IMR-90 (cell line): ENCODE data around the gene CEP72. TPM values are rescaled to one million over a fixed set of nuclear protein-coding genes. Genes with fewer than 3 reads are reported as not detected.

Experiments used
- ATAC-seq: fragments of 200-7000 bp; cut with Tn5 transposase; 2 replicates; pipeline ENCODE4 v1.9.1; 2020; ENCODE audit warnings: low read depth, mild to moderate bottlenecking, moderate library complexity
- BruUV-seq: library from RNA; stranded (reverse); fragments of 400-500 nt; replicated peaks from 2 replicates; lab custom pipeline; 2021; lab: Mats Ljungman, UMichigan
- CTCF ChIA-PET: fragments of 300-600 bp; formaldehyde crosslinking; extraction: SDS; loops from one replicate; lab custom pipeline; 2021; ENCODE audit warnings: antibody characterized with exemption; lab: Yijun Ruan, JAX
- POLR2A ChIA-PET: fragments of 300-600 bp; sonication (Branson Sonifier 250); formaldehyde crosslinking; loops from one replicate; lab custom pipeline; 2022; ENCODE audit warnings: antibody characterized with exemption; ENCODE audit not compliant: unreplicated experiment; lab: Charles Lee
- DNase-seq: peaks from one replicate; pipeline ENCODE4 v3.0.0; 2013
- H2AFZ ChIP-seq: replicated peaks from 2 replicates; pipeline ENCODE3; 2013; ENCODE audit warnings: low read length, mild to moderate bottlenecking; ENCODE audit not compliant: poor library complexity
- H2AK5ac ChIP-seq: 2 replicates; pipeline ENCODE4 v1.6.1; 2013; ENCODE audit warnings: low read depth, low read length, inconsistent platforms
- H2AK9ac ChIP-seq: replicated peaks from 2 replicates; pipeline ENCODE3; 2013; ENCODE audit warnings: mild to moderate bottlenecking, low read depth, low read length, moderate library complexity; ENCODE audit not compliant: poor library complexity
- H2BK120ac ChIP-seq: 2 replicates; pipeline ENCODE4 v1.6.1; 2013; ENCODE audit warnings: low read depth, low read length, inconsistent platforms
- H2BK15ac ChIP-seq: 3 replicates; pipeline ENCODE4 v1.6.1; 2013; ENCODE audit warnings: low read depth, low read length, inconsistent platforms
- H2BK20ac ChIP-seq: 2 replicates; pipeline ENCODE4 v1.6.1; 2013; ENCODE audit warnings: low read depth, mild to moderate bottlenecking, inconsistent platforms, low read length, moderate library complexity
- H2BK5ac ChIP-seq: 2 replicates; pipeline ENCODE4 v1.6.1; 2013; ENCODE audit warnings: mild to moderate bottlenecking, low read depth, low read length, inconsistent platforms; ENCODE audit not compliant: poor library complexity, severe bottlenecking
- H3K14ac ChIP-seq: replicated peaks from 2 replicates; pipeline ENCODE4 v1.6.1; 2013; ENCODE audit warnings: low read depth, low read length, inconsistent platforms
- H3K18ac ChIP-seq: 2 replicates; pipeline ENCODE4 v1.6.1; 2013; ENCODE audit warnings: low read depth, low read length, control low read depth
- H3K23ac ChIP-seq: 2 replicates; pipeline ENCODE4 v1.6.1; 2013; ENCODE audit warnings: low read depth, low read length, inconsistent platforms
- H3K27ac ChIP-seq: 2 replicates; pipeline ENCODE4 v1.5.1; 2013; ENCODE audit warnings: mild to moderate bottlenecking, control low read depth, low read length; ENCODE audit not compliant: insufficient read depth
- H3K27me3 ChIP-seq: 2 replicates; pipeline ENCODE4 v1.6.1; 2013; ENCODE audit warnings: low read length; ENCODE audit not compliant: control insufficient read depth, insufficient read depth
- H3K36me3 ChIP-seq: 2 replicates; pipeline ENCODE4 v1.6.1; 2013; ENCODE audit warnings: low read length, mixed read lengths; ENCODE audit not compliant: control insufficient read depth, insufficient read depth
- H3K4ac ChIP-seq: 2 replicates; pipeline ENCODE4 v1.6.1; 2013; ENCODE audit warnings: low read depth, low read length, inconsistent platforms
- H3K4me1 ChIP-seq: 2 replicates; pipeline ENCODE4 v1.6.1; 2013; ENCODE audit warnings: low read length, mixed read lengths; ENCODE audit not compliant: control insufficient read depth, insufficient read depth
- H3K4me2 ChIP-seq: 2 replicates; pipeline ENCODE4 v1.6.1; 2013; ENCODE audit warnings: low read depth, mild to moderate bottlenecking, control low read depth, low read length, moderate library complexity
- H3K4me3 ChIP-seq: 2 replicates; pipeline ENCODE4 v1.5.1; 2013; ENCODE audit warnings: low read depth, mild to moderate bottlenecking, control low read depth, low read length, moderate library complexity; ENCODE audit not compliant: insufficient read depth
- H3K56ac ChIP-seq: 2 replicates; pipeline ENCODE4 v1.6.1; 2013; ENCODE audit warnings: low read length, inconsistent platforms; ENCODE audit not compliant: insufficient read depth; ENCODE audit errors: extremely low read depth
- H3K79me1 ChIP-seq, 2 experiments: 2 replicates each; pipeline ENCODE4 v1.6.1; 2013; ENCODE audit warnings: low read length in 2 of 2, inconsistent platforms in 1 of 2, low read depth in 1 of 2
- H3K9ac ChIP-seq: 2 replicates; pipeline ENCODE4 v1.6.1; 2013; ENCODE audit warnings: low read depth, low read length, control low read depth
- H3K9me1 ChIP-seq: 2 replicates; pipeline ENCODE4 v1.6.1; 2013; ENCODE audit warnings: low read length, inconsistent platforms; ENCODE audit not compliant: insufficient read depth
- H3K9me3 ChIP-seq: 2 replicates; pipeline ENCODE4 v1.6.1; 2013; ENCODE audit warnings: low read length; ENCODE audit not compliant: control insufficient read depth, insufficient read depth
- H4K20me1 ChIP-seq: 2 replicates; pipeline ENCODE4 v1.6.1; 2013; ENCODE audit warnings: low read length, inconsistent platforms; ENCODE audit not compliant: insufficient read depth
- H4K5ac ChIP-seq: 2 replicates; pipeline ENCODE4 v1.6.1; 2013; ENCODE audit warnings: mild to moderate bottlenecking, low read depth, low read length, control low read depth
- H4K8ac ChIP-seq, 2 experiments: 2 replicates each; pipeline ENCODE4 v1.6.1; 2013; ENCODE audit warnings: low read depth in 2 of 2, low read length in 2 of 2, control low read depth in 1 of 2, inconsistent platforms in 1 of 2
- H4K91ac ChIP-seq: 2 replicates; pipeline ENCODE4 v1.6.1; 2013; ENCODE audit warnings: low read depth, low read length, inconsistent platforms; ENCODE audit not compliant: insufficient read depth
- BHLHE40 ChIP-seq: fragments of 150-350 bp; IDR thresholded peaks from 2 replicates; pipeline ENCODE4 v1.6.1; 2016; ENCODE audit warnings: mild to moderate bottlenecking, low read depth, low read length
- CEBPB ChIP-seq: IDR thresholded peaks from 2 replicates; pipeline ENCODE4 v1.6.1; 2012; ENCODE audit warnings: low read depth, low read length, improper control_type of control experiment
- CHD1 ChIP-seq: IDR thresholded peaks from 2 replicates; pipeline ENCODE4 v1.6.1; 2012; ENCODE audit warnings: low read depth, low read length, improper control_type of control experiment
- CTCF ChIP-seq: conservative IDR thresholded peaks from 2 replicates; pipeline ENCODE4 v1.5.1; 2012; ENCODE audit warnings: mild to moderate bottlenecking, low read depth, low read length, improper control_type of control experiment
- ELK1 ChIP-seq: fragments of 150-350 bp; IDR thresholded peaks from 2 replicates; pipeline ENCODE4 v1.6.1; 2016; ENCODE audit warnings: low read depth, mild to moderate bottlenecking, low read length, moderate library complexity, borderline replicate concordance
- FOS ChIP-seq: fragments of 150-350 bp; IDR thresholded peaks from 2 replicates; pipeline ENCODE4 v1.6.1; 2016; ENCODE audit warnings: low read depth, low read length
- MAFK ChIP-seq: IDR thresholded peaks from 2 replicates; pipeline ENCODE4 v1.6.1; 2012; ENCODE audit warnings: low read depth, low read length, improper control_type of control experiment
- MAZ ChIP-seq: IDR thresholded peaks from 2 replicates; pipeline ENCODE4 v1.6.1; 2012; ENCODE audit warnings: low read depth, mild to moderate bottlenecking, low read length, improper control_type of control experiment, moderate library complexity, borderline replicate concordance
- MXI1 ChIP-seq: IDR thresholded peaks from 2 replicates; pipeline ENCODE4 v1.6.1; 2012; ENCODE audit warnings: low read depth, mild to moderate bottlenecking, low read length, moderate library complexity, borderline replicate concordance
- NFE2L2 ChIP-seq: fragments of 150-350 bp; IDR thresholded peaks from 2 replicates; pipeline ENCODE4 v1.6.1; 2016; ENCODE audit warnings: low read depth, mild to moderate bottlenecking, low read length
- POLR2A ChIP-seq: IDR thresholded peaks from 2 replicates; pipeline ENCODE4 v1.6.1; 2012; ENCODE audit warnings: mild to moderate bottlenecking, low read depth, low read length
- RAD21 ChIP-seq: IDR thresholded peaks from 2 replicates; pipeline ENCODE4 v1.6.1; 2012; ENCODE audit warnings: low read length, improper control_type of control experiment
- RCOR1 ChIP-seq: IDR thresholded peaks from 2 replicates; pipeline ENCODE4 v1.6.1; 2012; ENCODE audit warnings: mild to moderate bottlenecking, low read length, improper control_type of control experiment; ENCODE audit not compliant: insufficient replicate concordance
- RFX5 ChIP-seq: IDR thresholded peaks from 2 replicates; pipeline ENCODE4 v1.8.0; 2012; ENCODE audit warnings: low read depth, mild to moderate bottlenecking, low read length, moderate library complexity
- SMC3 ChIP-seq: fragments of 150-350 bp; IDR thresholded peaks from 2 replicates; pipeline ENCODE4 v1.6.1; 2016; ENCODE audit warnings: low read depth, mild to moderate bottlenecking, antibody characterized with exemption, low read length, moderate library complexity
- USF2 ChIP-seq: fragments of 150-350 bp; IDR thresholded peaks from 2 replicates; pipeline ENCODE4 v1.6.1; 2017; ENCODE audit warnings: mild to moderate bottlenecking, antibody characterized with exemption, low read length, low read depth
- WGBS, 2 experiments: methylation state at CpG; one replicate each; pipeline versions ENCODE4 v1.1.5 to v1.1.7; 2013; ENCODE audit warnings: missing lambda C conversion rate in 2 of 2; ENCODE audit not compliant: insufficient read length in 1 of 2; ENCODE audit errors: extremely low coverage in 2 of 2; 5-methylcytosine and 5-hydroxymethylcytosine counted together
- dilution Hi-C: fragments of 300-500 bp; cut with HindIII; formaldehyde crosslinking; loops from one replicate; pipeline ENCODE4 v1.14.3; 2018; ENCODE audit warnings: low sequenced_read_pairs; ENCODE audit not compliant: unreplicated experiment
- in situ Hi-C: fragments of 300-500 bp; cut with MboI; formaldehyde crosslinking; loops from 3 replicates; pipeline ENCODE4 v1.14.3; 2019; ENCODE audit warnings: low sequenced_read_pairs, inconsistent platforms, mixed read lengths
- intact Hi-C: fragments of 100-400 bp; cut with micrococcal nuclease; formaldehyde crosslinking; loops from 2 replicates; pipeline ENCODE4 v1.10.0; 2022
- polyA plus RNA-seq, 3 experiments: library from polyadenylated mRNA; depleted of rRNA; stranded (reverse); fragments of >200 nt; gene quantifications; 2 replicates each; pipeline ENCODE4 v1.2.3, GENCODE V29; 2012; ENCODE audit warnings: low replicate concordance in 1 of 3
- total RNA-seq: library from RNA; depleted of rRNA; stranded (reverse); fragments of >200 nt; gene quantifications from 2 replicates; pipeline ENCODE4 v1.2.3, GENCODE V29; 2012

CEP72 gene
- total and polyA plus RNA-seq, 2 of the 4 experiments (the other 2 are of a cell fraction) = 2.9 to 4.3 TPM

GRCh38 chr5:647727-648126 lies 35.6 kb downstream of the CEP72 start:
- Histone ChIP-seq H3K27me3 (no peaks in the 10 kb centered on the region), H3K18ac (no peak overlapping the region), H4K5ac (no peak overlapping the region), H3K14ac (no peak overlapping the region), H3K4me2 (no peak overlapping the region), H2BK20ac (no peak overlapping the region), H2AK5ac (no peak overlapping the region), H2AFZ (no peak overlapping the region), H3K9me3 (no peaks in the 10 kb centered on the region), H3K23ac (no peak overlapping the region), H4K8ac (no peak overlapping the region), H3K4me3 (no peak overlapping the region), H4K91ac (no peak overlapping the region), H2BK15ac (no peak overlapping the region), H2AK9ac (no peak overlapping the region), H3K36me3 (peaks cover 9% of the 10 kb centered on the region), H3K9ac (no peak overlapping the region), H2BK120ac (no peak overlapping the region), H3K4ac (no peak overlapping the region), H4K20me1 (no peaks in the 10 kb centered on the region), H3K4me1 (no peaks in the 10 kb centered on the region), H2BK5ac (no peak overlapping the region), H3K56ac (no peak overlapping the region), H3K27ac (no peak overlapping the region), H3K79me1 (no peaks in the 10 kb centered on the region; a peak in 1 of 4 replicates), H3K9me1 (0 out of 2 replicates have a peak, but pooled peaks cover 3% of the 10 kb centered on the region)
- no peak for TF ChIP-seq MXI1
- TF ChIP-seq SMC3 = no peak
- no peak for TF ChIP-seq CHD1
- no peak for TF ChIP-seq CEBPB
- TF ChIP-seq CTCF = no peak
- TF ChIP-seq USF2 = no peak
- TF ChIP-seq RFX5 = no peak
- no peak for TF ChIP-seq RCOR1
- TF ChIP-seq MAZ = no peak
- TF ChIP-seq MAFK = no peak
- TF ChIP-seq FOS = no peak
- TF ChIP-seq BHLHE40 = no peak
- TF ChIP-seq NFE2L2 = no peak
- TF ChIP-seq POLR2A = no peak
- no peak for TF ChIP-seq ELK1
- TF ChIP-seq RAD21 = no peak
- intact Hi-C loops = no loop called here
- in situ Hi-C loops = no loop called here
- BruUV-seq = no TSS peak
- POLR2A ChIA-PET = no interaction called here
- 94% methylated on average over 6 of the region's 9 CpGs; no CpG with 5 or more reads in 1 of the 2 experiments for WGBS, 2 experiments
- dilution Hi-C loops = no loop called here
- ATAC-seq (no peak), DNase-seq (no peak)
- CTCF ChIA-PET = no interaction called here
